SH-SY5Y (cell line): ENCODE measurements around the gene ENTPD2.

ENCODE experiments used
- GATA2 ChIP-seq: IDR thresholded peaks from 2 replicates; pipeline ENCODE4 v1.6.1; 2011; ENCODE audit warnings: mild to moderate bottlenecking, low read depth, low read length
- GATA3 ChIP-seq: IDR thresholded peaks from 2 replicates; pipeline ENCODE4 v1.6.1; 2011; ENCODE audit warnings: low read depth, mild to moderate bottlenecking, low read length, moderate library complexity

ENTPD2 gene

DNA sequence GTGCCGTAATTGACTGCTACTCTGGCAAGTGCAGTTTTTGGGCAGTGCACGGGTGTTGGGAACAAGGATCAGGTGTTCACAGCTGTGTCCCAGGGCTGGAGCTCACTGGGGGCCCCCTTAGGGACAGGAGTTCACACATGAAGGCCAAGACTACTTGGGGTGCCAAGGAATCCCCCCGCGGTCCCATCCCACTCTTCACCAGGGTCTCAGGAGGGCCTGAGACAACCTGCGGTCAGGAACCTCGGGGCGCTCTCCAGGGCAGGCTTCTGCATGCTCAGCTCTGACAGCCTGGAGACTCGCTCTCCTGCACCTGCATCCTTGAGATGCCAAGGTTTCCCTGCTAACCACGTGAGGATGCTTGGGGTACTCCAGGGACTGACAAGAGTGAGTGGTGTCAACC, 30.7 kb upstream of the ENTPD2 start:
- TF ChIP-seq GATA3 (no peak), GATA2 (no peak)

GRCh38 chr9:137083394-137084004, 29.6 kb upstream of the ENTPD2 start:
- TF ChIP-seq GATA3 (no peak), GATA2 (no peak)

GRCh38 chr9:137082925-137083290, 29.0 kb upstream of the ENTPD2 start:
- TF ChIP-seq GATA3 (no peak), GATA2 (no peak)

DNA sequence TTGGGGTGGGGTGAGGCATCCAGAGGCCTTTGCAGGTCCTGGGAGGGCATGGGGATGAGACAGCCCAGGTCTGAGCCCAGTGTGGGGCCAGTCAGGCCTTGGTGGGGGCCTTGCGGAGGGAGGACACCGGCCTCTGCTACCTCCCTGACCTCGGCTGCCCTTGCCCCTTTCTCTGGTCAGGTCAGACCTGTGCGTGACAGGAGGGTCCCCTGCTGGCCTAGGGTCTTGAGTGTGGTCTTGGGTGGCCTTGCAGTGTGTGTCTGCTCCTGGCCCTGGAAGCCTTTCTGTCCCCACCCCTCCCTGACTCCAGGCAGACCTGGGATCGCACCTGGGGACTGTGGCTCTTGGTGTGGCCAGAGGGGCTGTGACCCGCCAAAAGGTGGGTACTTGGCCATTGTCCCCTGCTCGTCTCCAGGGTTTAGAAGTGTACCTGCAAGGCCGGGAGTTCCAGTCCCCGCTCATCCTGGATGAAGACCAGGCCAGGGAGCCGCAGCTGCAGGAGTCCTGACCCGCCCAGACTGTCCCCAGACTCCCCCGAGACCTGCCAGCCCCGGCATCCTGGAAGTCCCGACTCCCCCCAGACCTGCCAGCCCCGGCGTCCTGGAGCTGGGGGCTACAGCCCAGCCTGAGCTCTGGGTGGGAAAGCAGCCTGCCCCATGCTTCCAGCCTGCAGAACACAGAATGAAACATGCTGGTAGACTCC, 28.5 kb upstream of the ENTPD2 start:
- TF ChIP-seq GATA2 (no peak), GATA3 (no peak)

DNA sequence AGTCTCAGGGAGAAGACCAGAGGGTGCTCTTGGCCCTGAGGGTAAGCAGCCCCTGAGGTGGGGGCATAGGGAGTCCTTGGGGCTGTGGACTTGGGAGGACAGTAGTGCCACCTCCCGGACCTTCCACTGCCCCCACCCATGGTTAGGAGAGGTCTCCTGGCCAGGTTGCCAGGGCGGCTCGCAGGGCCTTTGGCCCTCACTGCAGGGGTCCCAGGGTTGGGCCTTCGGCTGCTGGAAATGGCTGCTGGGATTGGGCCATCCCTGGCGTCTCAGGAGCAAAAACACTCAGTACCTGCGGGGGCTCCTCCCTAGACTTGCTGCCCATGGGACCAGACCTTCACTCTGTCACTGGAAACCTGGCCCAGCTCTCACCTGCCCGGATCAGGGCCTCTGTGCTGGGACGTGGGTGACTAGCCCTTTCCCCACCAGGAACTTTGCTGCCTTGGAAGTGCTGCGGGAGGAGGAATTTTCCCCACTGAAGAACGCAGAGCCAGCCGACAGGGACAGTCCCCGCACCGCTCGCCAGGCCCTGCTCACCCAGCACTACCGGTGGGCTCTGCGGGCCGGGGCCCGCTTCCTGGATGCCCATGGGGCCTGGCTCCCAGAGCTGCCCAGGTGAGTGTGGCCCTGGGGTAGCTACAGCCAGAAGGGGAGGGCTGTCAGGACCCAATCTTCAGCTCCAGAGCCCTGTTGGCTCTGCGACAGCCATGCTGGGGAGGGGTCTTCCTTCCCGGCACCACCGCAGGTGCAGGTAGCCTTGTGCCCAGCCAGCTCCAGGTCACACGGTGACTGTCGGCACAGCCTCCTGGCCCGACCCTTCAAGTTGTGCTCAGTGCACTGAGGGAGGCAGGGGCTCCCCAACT, 26.6 kb upstream of the ENTPD2 start:
- TF ChIP-seq GATA3 (no peak), GATA2 (no peak)

- TF ChIP-seq GATA2 (no peak), GATA3 (no peak)
These were observed 25.5 kb upstream of the ENTPD2 start for GRCh38 chr9:137079401-137079787.

DNA sequence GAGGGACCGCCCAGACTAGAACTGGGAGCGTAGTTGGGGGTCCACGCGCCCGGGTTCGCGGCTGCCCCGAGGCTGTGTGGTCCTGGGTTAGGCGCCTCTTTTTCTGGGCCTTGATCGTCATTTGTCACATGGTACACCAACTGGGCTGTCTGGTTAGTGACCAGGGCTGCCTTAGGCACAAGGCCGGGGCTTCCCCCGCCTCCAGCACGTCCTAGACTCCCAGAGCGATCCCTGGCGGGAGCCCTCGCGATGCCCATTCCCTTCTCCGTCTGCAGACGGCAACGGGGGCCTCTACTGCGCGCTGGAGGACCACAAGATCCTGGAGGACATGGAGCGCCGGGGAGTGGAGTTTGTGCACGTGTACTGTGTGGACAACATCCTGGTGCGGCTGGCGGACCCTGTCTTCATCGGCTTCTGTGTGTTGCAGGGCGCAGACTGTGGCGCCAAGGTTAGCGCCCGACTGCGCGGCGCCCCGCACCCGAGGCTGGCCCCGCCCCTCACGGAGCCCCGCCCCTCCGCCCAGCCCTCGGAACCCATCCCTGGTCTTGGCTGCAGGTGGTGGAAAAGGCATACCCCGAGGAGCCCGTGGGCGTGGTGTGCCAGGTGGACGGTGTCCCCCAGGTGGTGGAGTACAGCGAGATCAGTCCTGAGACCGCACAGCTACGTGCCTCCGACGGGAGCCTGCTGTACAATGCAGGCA, 25.0 kb upstream of the ENTPD2 start:
- TF ChIP-seq GATA2 (no peak), GATA3 (no peak)

- TF ChIP-seq GATA2 (no peak), GATA3 (no peak)
These were observed 24.2 kb upstream of the ENTPD2 start for GRCh38 chr9:137077758-137078693.

DNA sequence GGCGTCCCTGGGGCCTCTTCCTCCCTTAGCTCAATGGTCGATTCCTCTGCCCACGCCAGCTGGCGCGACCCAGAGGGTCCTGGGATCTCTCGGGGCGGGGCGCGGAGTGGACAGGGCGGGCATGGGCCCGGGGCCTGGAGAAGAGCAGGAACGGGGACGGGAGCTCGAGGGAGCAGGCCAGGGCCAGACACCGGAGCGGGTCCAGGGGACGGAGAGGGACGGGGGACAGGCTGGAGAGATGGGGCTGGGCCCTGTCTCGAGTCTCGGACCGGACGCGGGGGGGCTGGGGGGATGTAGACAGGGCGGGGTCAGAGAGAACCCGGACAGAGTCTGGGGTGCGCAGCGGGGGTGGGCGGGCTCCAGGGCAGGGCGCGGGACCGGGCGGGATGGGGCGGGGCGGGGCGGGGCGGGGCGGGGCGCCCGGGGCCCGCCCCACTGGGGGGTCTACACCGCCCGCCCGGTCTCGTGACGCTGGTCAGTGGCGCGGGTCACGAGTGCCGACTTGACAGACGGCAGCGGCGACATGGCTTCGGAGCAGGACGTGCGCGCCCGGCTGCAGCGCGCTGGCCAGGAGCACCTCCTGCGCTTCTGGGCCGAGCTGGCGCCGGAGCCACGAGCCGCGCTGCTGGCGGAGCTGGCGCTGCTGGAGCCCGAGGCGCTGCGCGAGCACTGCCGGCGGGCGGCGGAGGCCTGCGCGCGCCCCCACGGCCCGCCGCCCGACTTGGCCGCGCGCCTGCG, 23.3 kb upstream of the ENTPD2 start, which contains the start of gene UAP1L1:
Gene UAP1L1 (plus strand): TSS at position 508 of the 738 bp plus-strand sequence. CDS start 16 bp downstream, at position 524.
- TF ChIP-seq GATA3 (no peak), GATA2 (no peak)

GRCh38 chr9:137076636-137077009, 22.8 kb upstream of the ENTPD2 start:
- TF ChIP-seq GATA2 (no peak), GATA3 (no peak)

GRCh38 chr9:137075275-137075775, 21.5 kb upstream of the ENTPD2 start:
- no peak for TF ChIP-seq GATA2
- no peak for TF ChIP-seq GATA3

DNA sequence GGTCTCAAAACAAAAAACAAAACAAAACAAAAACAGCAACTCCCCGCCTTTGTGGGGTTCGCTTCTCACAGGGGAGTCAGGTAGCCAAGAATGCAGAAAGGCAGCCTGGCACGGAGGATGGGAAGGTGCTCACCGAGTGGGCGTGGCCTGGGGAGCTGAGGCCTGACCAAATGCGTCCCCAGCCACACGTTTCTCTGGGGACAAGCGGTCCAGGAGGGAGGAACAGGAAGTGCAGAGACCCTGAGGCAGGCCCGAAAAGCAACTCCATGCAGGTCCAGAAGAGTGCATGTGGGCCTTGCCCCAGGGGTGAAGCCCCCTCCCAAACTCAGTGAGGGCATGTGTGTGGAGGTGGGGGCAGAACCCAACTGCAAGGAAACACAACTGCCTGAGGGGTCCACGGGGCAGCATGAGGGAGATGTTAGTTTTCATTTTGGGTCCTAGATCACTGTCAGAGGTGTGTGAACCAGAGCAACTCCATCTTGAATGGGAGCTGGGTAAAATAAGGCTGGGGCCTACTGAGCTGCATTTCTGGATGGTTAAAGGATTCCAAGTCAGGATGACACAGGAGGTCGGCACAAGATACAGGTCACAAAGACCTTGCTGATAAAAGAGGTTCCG, 20.9 kb upstream of the ENTPD2 start:
- no peak for TF ChIP-seq GATA3
- no peak for TF ChIP-seq GATA2
